Activated CD4-positive, CD25-positive, alpha-beta regulatory T cell treated with anti-CD3 and anti-CD28 coated beads, Interleukin-2, amount 50 U/mL, for 24 hours (primary cell): ENCODE data around the gene PRKCE.

Source experiments
- ATAC-seq, 2 donors: fragments of 150-1000 bp; cut with Tn5 transposase; one replicate each; pipeline ENCODE4 v1.10.0; 2021; ENCODE audit warnings: mild to moderate bottlenecking in 1 of 2, moderate library complexity in 1 of 2

Gene PRKCE

DNA sequence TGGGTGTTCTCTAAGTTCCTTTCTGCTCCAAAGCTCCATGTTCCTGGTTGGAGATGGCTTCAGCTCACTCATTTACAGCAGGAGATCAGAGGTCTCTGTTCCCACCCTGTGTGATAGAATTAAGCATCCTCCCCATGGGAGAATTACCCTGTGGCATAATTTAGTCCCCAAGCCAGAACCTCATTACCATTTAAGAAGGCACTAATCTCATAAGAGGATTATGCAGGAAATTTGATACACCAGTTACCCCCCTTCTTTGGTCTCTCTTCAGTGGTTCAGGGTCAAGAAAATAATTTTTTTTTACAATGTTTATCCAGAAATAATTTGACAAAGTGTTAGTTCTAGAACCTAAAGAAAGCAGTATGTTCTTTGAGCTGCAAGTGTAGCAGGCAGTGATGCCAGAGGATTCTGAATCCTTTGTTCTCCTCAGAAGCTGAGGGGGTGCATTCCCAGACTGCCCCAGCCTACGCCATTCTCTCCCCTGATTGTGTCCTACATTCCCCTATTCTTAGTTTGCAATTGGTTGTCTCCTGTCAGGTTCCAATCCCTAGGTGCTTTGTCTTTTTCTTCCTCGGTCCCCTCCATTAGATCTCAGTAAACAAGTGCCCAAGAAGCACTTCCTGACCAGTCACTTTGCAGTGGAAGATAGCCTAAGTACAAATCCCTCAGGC is 163.6 kb downstream of the PRKCE start:
- ATAC-seq = no peak

DNA sequence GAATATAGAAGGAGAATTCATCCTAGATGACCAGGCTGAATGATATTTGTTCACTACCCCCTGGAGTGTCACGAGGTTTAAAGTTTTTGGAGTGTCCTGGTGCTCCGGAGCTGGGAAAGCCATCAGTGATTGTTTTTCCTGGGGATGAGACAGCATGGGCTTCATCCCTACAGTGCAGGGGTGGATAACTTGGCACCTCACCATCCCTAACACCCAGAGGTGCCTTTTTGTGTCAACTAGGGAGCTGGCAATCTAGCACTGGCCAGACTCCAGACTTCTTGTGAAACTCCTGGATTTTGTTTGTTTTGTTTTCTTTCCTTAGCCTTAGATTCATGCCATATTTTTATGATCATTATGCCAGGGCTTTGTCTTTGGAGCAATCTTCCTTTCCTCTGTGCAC is 164.8 kb downstream of the PRKCE start:
- no peak for ATAC-seq

DNA sequence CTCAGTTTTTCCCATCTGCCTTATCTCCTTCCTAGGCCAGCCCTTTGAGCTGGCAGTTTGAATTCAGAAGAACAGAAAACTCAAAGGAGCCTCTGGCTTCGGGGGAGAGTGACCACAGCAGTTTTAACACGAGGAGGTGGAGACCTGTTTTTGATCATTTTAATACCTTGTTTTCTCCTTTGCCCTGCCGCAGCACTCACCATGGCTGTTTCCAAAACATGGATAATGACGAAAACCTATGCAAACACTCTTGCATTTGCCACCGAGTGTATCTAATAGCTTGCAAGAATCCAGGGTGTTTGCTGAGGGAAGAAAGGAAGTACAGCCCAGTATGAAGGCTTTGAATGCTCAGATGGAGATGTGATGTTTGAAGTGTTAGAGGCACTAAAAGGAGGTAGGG is 167.1 kb downstream of the PRKCE start:
- ATAC-seq = no peak

DNA sequence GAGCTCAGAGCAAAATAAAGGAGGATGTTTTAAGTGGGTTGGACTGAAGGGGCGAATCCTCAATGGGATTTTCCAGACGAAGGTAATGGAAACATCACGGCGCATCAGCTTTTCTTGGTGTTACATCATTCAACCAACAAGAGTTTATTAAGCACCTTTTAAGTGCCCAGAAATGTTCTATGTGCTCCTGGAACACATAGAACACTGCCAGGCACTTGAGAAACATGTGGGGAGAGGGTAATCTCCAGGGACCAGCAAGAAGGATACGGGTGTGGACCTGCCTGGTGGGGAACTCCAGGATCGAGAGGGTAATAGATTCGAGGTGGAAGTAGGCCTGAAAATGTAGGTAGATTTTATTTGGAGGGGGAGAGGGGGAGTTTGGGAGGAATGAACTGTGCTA is 168.6 kb downstream of the PRKCE start:
- no peak for ATAC-seq

DNA sequence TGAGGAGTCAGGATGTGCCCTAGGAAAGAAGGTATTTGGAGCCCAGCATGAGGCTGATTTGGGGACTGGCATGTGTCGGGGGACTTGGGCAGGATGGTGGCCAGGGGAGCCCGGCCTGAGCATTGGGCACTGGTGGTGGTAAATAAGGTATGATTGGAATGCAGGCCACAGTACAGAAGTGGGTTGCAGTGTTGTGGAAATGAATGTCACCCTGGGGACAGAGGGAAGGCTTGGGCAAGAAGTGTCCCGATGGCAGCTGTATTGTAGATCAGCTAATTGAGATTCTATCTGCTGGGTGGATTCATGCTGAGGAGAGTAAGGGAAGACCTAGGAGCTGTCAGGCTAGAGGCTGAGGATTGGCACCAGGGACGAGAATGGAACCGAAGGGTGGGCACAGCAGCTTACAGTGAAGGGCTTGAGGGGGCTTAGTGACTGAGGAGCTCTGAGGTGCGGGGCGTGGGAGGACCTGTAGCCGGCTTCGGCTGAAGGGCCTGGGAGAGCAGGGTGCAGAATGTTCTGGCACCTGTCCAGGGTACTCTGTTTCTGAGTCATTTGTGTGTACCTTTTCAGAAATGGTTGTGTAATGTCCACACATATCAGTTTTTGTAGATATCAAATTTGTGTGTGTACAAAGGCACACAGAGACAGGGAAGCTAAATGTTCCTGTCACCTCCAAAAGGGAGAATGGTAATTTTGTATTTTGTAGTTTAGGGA is 170.2 kb downstream of the PRKCE start:
- no peak for ATAC-seq

DNA sequence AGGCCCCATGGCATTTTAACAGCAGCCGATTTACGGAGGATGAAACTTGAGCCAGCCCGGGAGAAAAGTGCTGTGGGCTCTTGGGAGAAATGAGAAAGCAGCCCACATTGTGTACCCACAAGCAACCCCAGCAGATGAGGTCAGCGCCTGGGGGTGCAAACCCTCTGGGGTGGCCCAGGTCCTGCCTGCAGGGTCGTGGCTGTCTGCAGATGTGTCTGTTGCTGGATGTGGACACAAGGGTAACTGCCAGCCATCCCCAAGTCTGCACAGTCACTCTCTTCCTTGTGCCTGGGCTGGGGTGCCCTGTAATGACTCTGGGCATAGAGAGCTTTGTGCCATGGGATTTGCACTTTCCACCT is 170.8 kb downstream of the PRKCE start:
- no peak for ATAC-seq

DNA sequence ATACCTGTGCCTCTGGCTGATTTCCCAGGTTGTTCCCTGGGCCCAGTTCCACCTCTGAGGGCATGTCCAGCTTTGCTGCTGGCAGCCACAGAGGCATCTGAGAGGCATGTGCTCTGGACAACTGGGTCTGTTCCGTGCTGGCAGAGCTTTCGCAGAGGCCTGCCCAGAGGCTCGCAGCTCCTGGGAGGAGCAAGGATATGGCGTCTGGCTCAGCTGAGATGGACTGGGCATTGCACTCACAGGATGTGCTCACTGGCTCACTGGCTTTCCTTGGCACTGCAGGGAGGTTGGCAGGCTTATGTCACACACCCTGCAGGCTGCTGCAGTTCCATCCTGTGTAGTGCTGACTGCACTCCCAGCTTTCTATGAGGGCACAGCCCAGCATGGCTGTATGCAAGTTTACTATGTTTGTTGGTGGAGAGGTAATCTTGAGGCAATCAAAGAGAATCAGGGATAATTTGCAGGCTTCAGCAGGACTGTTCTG is 172.3 kb downstream of the PRKCE start:
- ATAC-seq = no peak

DNA sequence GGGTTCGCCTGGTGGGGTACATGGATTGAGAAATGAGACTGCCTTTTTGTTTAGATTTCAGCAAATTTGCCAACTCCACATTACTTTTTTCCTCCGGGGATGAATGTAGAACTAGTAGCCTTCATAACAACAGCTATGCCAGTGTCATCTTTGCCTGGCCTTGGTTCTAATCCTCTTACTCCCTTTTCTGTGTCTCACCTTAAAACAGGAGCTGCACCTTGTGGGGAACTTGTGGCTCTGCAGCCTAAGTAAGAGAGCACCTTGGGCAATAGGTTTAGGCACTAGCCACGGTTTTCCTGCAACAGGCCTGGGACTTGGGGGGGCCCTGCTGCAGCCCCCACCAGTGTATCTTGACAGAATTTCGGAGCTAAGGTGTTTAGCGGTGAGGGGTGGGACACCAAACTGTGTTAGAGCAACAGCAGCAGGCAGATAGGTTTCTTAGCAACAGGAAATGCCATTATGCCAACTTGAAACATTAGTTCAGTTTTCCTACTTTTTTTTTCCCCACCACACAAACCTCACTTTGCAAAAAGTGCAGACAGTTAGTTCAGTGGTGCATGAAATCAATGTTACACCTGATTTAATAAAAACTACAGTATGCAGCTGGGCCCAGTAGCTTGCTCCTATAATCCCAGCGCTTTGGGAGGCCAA is 173.7 kb downstream of the PRKCE start:
- ATAC-seq = no peak

DNA sequence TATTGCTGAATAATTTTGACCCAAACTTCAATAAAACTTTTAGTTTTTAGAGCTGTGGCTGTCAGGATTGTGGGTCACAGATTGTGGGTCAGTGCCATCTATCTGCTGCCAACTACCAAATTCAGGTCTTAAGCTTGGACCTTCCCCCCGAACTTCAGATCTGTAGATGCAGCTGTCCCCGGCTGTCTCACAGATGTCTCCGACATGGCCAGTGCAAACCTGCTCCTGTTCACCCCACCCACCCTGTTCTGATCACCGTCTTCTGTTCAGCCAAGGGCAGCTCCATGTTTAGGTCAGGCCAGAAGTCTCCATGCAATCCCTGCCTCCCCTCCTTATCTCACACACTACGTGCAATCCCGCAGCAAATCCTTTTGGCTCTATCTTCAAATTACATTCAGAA is 175.0 kb downstream of the PRKCE start:
- no peak for ATAC-seq

DNA sequence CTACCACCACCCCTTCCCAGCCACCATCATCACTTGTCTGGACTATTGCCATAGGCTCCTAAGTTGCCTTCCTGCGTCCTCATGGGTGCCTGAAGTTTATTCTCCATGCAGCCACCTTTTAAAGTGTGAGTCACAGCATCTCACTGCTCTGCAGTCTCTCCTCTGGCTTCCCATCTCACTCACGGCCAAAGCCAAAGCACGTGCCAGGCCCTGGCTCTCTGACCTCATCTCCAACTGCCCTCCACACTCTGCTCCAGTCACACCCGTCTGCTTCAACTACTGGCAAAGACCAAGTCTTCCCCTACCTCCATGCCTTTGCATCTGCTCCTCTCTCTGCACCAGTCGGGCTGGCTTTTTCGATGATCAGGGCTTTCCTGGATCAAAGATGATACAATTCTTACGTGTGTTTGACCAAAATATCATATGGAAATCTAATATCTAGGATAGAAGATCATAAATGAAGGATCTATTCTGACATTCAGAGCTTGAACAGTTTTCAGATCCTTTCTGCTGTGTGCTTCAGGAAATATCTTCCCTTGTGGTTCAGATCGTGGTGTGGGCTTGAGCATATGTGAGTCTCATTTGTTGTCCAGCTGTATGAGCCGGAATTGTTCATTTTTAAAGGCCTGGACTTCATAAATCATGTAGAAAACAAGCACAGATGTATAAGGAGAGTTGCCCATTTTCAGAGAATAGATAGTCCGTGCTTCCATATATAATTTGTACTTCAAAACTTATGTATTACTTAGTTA is 175.6 kb downstream of the PRKCE start:
- no peak for ATAC-seq

DNA sequence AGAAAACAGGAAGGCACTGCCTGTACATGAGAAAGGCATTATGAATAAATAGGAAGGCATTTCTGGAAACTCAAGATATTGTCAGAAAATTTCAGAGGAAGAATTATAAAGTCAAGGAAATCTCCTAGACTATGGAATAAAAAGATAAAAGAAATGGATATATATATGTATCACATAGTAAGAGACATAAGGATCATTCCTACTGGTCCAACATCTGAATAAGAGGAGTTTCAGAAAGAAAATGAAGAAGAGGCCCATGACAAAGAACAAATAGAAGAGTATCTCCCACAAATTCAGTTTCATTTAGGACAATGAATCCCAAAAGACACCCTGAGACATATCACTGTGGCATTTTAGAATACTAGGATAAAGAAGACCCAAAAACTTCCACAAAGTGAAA is 178.8 kb downstream of the PRKCE start:
- ATAC-seq = no peak

DNA sequence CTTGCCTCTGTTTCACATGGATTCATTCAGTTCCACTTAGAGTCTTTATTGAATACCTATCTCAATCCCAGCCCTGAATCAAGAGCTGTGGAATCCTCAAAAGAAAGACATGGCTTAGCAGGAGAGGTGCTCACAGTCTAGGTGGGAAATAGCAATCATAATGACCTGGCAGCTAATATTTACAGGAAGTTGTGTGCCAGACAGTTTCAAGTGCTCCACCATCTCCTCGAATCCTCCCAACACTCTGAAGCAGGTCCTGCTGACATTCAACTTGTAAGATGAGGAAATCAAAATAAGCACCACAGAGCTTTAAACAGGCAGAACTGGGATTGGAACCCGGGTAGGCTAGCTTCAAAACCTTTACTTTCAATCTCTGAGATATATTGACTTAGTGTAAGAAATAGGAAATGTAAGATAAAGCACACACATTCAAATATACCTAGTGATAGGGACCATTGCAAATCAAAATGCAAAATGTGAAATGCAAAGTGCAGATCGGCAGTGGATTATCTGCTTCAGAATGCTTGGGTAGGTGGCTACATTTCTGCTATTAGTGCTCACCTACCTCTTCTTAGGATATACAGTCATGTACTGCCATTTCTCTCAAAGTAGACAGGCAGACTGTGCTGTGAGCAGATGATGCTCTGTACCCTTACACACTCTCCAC is 182.0 kb downstream of the PRKCE start:
- no peak for ATAC-seq

DNA sequence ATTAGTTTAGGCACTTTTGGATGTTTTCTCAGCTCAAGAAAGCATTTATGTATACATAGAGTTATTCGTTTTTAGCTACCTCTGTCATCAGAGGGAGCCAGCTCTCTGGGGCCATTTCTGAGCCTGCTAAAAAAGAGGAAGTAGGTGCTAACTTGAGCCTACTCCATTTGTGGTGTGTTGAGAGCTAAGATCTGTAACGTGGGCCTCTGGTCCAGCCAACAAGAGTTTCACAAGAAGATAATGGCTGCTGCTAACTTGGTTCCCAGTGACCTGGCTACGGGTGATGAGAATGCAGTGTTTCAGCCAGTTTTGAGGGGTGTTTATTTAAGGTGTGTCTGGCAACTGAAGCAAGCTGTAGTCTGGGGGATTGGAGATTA is 182.5 kb downstream of the PRKCE start:
- peak in 1 of 2 donors; percentile 33 for ATAC-seq

DNA sequence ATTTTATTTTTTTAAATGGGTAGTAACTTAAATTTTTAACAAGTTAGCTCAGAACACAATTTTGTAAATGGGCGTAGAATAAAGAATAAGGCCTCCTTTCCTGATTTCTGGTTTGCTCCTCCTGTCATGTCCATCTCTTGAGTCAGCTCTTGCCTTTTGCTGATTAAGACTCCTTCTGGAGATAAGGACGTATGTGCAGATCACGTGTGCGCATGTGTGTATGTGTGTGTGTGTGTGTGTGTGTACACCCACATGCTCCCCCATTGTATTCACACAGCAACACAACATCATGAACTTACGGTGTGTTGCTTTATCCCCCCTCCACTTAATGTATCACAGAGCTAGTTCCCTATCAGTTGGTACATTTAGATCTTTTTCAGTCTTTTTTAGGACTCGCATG is 182.9 kb downstream of the PRKCE start:
- ATAC-seq = no peak

DNA sequence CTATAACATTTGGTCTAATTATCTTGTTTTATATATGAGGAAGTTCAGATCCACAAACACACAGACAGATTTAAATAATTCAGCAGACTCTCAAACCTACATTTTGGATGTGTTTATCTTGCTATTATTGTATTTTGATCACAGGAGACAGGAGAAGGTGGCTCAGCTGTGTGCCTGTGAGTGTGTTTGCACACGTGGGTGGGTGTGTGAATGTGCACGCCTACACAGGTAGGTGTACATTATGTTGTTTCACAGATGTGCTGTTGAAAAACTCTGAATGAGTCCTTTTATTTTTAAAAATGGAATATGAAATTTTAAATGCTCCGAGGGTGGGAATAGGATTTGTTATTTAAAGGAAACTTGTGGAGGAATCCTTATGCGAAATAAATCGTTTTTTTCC is 183.4 kb downstream of the PRKCE start:
- no peak for ATAC-seq

DNA sequence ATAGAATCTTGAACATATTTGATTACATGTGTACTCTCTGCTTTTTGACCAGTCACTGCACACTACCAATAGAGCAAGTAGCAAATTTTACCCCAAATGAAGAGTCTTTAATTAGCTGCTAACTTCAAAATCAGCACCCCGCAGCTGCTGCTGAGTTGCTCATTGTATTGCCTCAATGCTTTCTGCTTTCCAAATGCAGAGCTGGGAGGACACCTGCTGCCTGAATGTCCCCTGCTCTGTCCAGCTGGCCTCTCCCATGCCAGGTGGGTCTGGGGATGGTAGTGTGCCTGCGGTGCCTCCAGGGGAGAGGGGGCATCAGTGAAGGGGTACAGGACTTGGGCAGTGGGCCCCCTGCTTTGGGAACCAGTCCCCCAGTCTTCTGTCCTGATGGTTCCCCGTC is 184.8 kb downstream of the PRKCE start:
- no peak for ATAC-seq

DNA sequence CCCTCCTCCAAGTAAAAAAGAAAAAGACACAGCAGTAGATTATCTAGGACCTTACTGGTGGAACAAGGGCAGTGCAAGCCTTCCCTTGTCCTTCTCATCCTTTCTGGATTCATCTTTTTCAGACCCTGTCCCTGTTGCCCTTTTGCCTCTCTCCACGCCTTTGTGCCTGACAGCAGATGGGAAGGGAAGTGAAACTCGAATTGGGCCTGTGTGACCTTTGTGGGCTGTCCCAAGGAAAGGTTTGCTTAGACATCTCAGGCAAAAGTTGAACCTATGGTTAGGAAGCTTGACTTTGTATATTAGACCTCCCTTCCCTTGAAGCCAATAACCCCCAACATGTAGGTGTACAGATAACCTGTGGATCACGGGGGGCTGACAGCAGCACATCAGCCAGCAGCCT is 185.3 kb downstream of the PRKCE start:
- ATAC-seq = no peak

DNA sequence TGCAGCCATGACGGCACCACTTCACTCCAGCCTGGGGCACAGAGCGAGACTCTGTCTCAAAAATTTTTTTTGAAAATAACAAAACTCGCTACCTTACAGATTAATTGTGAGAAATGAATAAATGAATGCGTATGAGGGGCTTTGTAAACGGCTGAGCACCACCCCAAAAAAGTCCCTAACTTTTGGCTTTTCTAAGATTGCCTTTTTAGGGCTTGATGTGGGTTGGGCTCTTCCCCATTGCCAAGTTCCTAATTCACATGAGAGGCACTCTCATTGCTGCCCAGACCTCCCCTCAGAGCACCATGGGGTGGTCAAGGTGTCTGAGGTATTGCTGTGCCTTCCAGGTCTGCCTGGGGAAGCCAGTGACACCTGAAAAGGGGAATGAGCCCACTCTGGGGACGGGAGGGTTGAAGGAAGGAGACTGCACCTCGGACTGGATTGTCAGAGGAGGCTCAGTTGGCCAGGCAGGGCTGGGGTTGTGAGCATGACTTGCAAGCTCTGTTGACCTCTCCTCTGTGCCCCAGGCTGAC is 186.4 kb downstream of the PRKCE start:
- ATAC-seq = no peak

DNA sequence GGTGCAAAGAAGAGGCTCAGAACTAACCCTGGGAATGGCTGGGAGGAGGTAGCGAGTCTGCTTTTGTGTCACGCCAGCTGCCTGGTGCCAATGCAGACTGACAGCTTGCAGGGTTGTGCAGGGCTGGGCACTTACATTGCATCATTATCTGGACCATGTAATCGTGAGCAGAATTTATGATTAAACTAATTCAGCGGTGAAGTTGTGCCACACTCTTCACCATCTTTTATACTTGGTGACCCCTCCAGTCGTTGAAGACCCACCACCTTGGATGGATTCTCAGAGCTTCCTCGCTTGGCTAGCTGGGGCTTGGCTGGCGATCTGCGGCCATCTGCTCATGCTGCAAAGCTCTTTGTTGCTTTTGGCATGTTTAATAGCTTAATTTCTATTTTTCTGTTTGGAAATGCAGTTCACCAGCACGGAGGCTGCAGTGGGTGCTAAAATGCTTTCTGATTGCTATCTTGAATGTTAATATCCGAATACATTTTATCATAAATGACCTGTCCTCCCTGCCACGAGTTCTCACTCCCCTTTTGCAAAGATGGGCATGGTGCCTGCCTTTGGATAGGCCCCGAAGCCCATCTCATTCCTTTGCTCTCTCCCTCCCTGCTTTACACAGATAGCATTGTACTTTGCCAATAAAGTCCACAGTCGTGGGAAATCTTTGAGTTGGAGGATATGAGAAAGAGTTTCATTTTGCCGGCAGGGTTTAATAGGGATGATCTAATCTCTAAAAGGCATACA is 188.2 kb downstream of the PRKCE start:
- no peak for ATAC-seq

DNA sequence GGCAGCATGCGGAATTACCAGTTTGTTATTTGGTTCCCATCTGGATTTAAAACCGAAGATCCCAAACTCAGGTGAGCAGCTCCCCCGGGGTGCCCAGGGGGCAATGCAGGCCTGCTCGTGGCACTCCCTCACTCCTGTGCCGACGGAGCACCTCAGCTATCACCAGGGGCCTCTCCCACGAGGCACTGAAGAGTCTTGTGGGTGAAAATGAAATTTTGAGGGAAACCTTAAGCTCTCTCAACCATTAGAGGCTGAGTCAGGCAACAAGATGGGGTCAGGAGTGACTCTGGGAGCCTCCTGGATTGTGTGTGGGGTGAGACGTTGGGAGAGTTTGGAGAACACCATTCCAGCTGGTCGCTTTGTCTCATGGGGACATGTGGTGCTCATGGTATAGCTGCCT is 189.0 kb downstream of the PRKCE start:
- ATAC-seq = no peak

DNA sequence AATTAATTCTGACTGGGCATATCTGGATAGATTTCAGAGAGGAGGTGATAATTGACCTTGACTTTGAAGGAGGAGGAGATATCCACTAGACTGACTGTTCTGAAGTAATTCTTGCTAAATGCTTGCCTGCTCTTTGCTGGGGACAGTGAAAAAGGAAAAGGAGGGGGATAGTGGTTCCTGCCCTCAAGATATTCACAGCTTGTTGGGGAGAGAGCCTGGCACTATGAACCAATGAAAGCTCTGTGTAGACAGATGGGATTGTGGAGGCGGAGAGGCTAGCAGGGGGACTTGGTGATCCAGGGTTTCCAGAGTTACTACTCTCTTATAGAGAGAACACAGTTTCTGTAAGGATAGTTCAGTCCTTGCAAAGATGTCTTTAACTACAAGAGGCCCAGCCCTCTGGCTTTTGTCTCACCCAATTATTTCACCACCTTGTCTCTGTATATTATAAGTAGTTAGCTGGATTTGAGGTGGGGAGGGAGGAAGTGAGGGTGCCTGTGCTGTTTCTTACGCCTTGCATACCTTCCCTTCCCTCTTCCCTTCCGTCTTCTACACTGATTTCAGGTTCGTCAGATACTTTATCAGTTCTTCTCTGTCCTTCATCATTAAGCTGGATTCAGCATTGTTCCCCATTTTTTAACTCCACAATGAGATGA is 190.4 kb downstream of the PRKCE start:
- ATAC-seq = no peak
